Right lobe of liver (tissue), 6 donors: ENCODE measurements around the gene PTPN4. TPM values are rescaled to one million over a fixed set of nuclear protein-coding genes. Genes with fewer than 3 reads are reported as not detected.

Source experiments
- ATAC-seq, 4 donors: fragments of 200-7000 bp; cut with Tn5 transposase; one replicate each; pipeline ENCODE4 v1.9.1; 2020; ENCODE audit warnings: mild to moderate bottlenecking in 4 of 4, moderate library complexity in 4 of 4
- DNase-seq, 3 donors: peaks; one replicate each; pipeline ENCODE4 v3.0.0-alpha.2; 2020
- H3K27ac ChIP-seq, 3 donors: fragments of 200-600 bp; one replicate each; pipeline ENCODE4 v1.8.0; 2022
- H3K27me3 ChIP-seq, 2 donors: fragments of 200-600 bp; one replicate each; pipeline ENCODE4 v1.8.0; 2022
- H3K36me3 ChIP-seq, 4 donors: fragments of 200-600 bp; sonication (generic) in 1 of 4; one replicate each; pipeline versions ENCODE4 v1.5.1 to v1.8.0; 2017 to 2022; ENCODE audit warnings: control low read depth in 1 of 4
- H3K4me1 ChIP-seq, 4 donors: fragments of 200-600 bp; sonication (generic) in 1 of 4; one replicate each; pipeline versions ENCODE4 v1.5.1 to v1.8.0; 2017 to 2022; ENCODE audit warnings: control low read depth in 1 of 4
- H3K4me3 ChIP-seq, 3 donors: fragments of 200-600 bp; one replicate each; pipeline ENCODE4 v1.8.0; 2022
- H3K9me3 ChIP-seq, 4 donors: fragments of 200-600 bp; sonication (generic) in 1 of 4; one replicate each; pipeline versions ENCODE4 v1.5.1 to v1.8.0; 2017 to 2022; ENCODE audit warnings: control low read depth in 1 of 4
- POLR2A ChIP-seq: fragments of 450-650 bp; IDR thresholded peaks from one replicate; pipeline ENCODE4 v1.6.1; 2017; ENCODE audit warnings: antibody characterized with exemption, mild to moderate bottlenecking
- WGBS: methylation state at CpG from one replicate; pipeline ENCODE4 v1.1.6; 2018; ENCODE audit warnings: low coverage, low lambda C conversion rate; ENCODE audit not compliant: insufficient coverage; ENCODE audit errors: missing lambda C conversion rate; 5-methylcytosine and 5-hydroxymethylcytosine counted together
- intact Hi-C, 2 donors: fragments of 100-400 bp; cut with DNase I; formaldehyde crosslinking; loops; one replicate each; pipeline versions ENCODE4 v1.11.2 to v1.14.1; 2022
- total RNA-seq, 6 experiments: library from RNA; depleted of rRNA in 2 of 6; stranded (reverse); fragments of >200 nt in 2 of 6; fragmentation: NEBNext Ultra II Directional in 3 of 6; extraction: Animal tissue kit (Norgen Biotek cat#: 25700) in 3 of 6; gene quantifications; one replicate each; pipeline versions ENCODE4 v1.1.0 to v1.2.4, GENCODE V29; 2016 to 2023
- TF ChIP-seq, protein P1 (sequence below), 4 donors: fragments of 200-600 bp in 3 of 4; fragments of 450-650 bp in 1 of 4; IDR thresholded peaks; one replicate each; pipeline versions ENCODE4 v1.5.1 to v1.8.0; 2016 to 2022; ENCODE audit warnings: antibody characterized with exemption in 4 of 4, mild to moderate bottlenecking in 2 of 4
- donor health status: DM: no; HTN: yes; CAD: no.
- donor health status: DM: no; HTN: no; CAD: no.
- donor health status: DM: no; HTN: no; CAD: no.
- donor health status: DM: no; HTN: yes; CAD: no.
- donor health status: DM: no; HTN: yes; CAD: no.

PTPN4 gene
- total RNA-seq, 6 experiments from 2014 or later = 8.5 to 19.9 (median 14.8) TPM

DNA sequence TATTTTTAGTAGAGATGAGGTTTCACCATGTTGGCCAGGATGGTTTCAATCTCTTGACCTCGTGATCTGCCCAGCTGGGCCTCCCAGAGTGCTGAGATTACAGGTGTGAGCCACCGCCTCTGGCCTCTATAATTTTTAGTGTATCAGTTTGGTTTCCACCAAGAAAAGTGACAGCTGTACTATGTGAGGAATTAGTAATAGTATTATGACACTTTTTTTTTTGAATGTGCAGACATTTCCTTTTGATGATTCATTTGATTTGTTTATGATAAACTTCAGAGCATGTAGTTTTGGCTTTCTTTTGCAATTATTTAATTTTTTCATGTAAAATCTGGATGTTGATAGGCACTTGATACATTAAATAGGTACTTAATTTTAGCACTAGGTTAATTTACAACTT, 61.5 kb downstream of the PTPN4 start:
- TF ChIP-seq, protein P1, sequence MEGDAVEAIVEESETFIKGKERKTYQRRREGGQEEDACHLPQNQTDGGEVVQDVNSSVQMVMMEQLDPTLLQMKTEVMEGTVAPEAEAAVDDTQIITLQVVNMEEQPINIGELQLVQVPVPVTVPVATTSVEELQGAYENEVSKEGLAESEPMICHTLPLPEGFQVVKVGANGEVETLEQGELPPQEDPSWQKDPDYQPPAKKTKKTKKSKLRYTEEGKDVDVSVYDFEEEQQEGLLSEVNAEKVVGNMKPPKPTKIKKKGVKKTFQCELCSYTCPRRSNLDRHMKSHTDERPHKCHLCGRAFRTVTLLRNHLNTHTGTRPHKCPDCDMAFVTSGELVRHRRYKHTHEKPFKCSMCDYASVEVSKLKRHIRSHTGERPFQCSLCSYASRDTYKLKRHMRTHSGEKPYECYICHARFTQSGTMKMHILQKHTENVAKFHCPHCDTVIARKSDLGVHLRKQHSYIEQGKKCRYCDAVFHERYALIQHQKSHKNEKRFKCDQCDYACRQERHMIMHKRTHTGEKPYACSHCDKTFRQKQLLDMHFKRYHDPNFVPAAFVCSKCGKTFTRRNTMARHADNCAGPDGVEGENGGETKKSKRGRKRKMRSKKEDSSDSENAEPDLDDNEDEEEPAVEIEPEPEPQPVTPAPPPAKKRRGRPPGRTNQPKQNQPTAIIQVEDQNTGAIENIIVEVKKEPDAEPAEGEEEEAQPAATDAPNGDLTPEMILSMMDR (IDR thresholded peaks at IDR 0.05) = no peak
- TF ChIP-seq POLR2A = no peak
- Histone ChIP-seq H3K36me3 (no peaks in the 10 kb centered on the region), H3K9me3 (no peaks in the 10 kb centered on the region), H3K27ac (no peak overlapping the region), H3K4me3 (no peak overlapping the region), H3K4me1 (no peaks in the 10 kb centered on the region), H3K27me3 (no peaks in the 10 kb centered on the region)
- intact Hi-C loops = loop anchor here in 1 of 2 donors (10.0 kb wide), 1 partner anchor 66 kb away; the partner anchor contains the start of gene PTPN4
- DNase-seq = no peak
- WGBS = 78% methylated on average over 2 of the region's 2 CpGs
- ATAC-seq = no peak

DNA sequence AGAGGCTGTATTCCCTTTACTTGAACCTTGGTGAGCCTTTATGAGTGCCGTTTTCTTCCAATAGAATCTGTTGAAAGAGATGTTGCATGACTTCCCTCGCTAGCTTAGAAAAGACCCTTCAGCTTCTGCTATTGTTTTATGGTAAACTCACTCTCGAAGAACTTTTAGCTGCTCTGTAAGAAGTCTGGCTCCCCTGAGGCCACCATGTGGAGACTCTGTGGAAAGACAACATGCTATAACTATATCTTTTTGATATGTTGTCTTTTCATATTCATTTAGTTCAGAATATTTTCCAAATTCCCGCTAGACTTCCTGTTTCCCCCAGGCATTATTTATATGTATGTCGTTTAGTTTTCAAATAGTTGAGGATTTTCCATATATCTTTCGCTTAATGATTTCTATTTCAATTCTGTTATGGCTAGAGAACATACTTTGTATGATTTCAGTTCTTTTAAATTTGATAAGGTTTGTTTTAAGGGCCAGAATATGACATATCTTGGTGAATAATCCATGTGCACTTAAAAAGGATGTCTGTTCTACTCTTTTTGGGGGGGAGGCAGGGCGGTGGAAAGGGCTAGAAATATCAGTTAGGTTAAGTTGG, 64.1 kb downstream of the PTPN4 start:
- Histone ChIP-seq H3K27me3 (no peaks in the 10 kb centered on the region), H3K4me1 (no peaks in the 10 kb centered on the region), H3K36me3 (no peaks in the 10 kb centered on the region), H3K27ac (no peak overlapping the region), H3K4me3 (no peak overlapping the region), H3K9me3 (no peaks in the 10 kb centered on the region)
- 32% methylated on average over 7 of the region's 7 CpGs for WGBS
- peak; percentile 66 to 77 (median 72) for ATAC-seq
- TF ChIP-seq POLR2A = no peak
- TF ChIP-seq, protein P1 (IDR thresholded peaks at IDR 0.05) = peak; percentile 63 to 69 (median 66)
- no peak for DNase-seq
- intact Hi-C loops = loop anchor here in 1 of 2 donors (10.0 kb wide), 1 partner anchor 69 kb away; the partner anchor contains the start of gene PTPN4

DNA sequence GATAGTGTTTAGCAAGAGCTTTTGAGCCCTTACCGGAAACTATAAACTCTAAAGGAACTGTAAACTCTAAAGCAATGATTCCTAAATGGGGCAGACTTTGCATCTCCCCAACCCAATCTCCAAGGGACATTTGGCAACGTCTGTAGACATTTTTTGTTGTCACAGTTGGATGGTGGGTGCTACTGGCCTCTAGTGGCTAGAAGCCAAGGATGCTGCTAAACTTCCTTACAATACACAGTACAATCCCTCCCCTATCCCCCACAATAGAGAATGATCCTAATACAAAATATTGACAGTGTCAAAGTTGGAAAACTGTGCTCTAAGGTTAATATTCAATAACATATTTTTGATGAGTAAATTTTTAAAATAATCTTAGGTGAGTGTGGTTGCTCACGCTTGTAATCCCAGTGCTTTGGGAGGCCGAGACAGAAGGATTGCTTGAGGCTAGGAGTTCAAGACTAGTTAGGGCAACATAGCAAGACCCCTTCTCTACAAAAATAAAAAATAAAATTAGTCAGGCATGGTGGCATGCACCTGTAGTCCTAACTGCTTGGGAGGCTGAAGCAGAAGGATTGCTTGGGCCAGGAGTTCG, 66.7 kb downstream of the PTPN4 start:
- intact Hi-C loops = loop anchor here in 1 of 2 donors (10.0 kb wide), 1 partner anchor 72 kb away; the partner anchor contains the start of gene PTPN4
- Histone ChIP-seq H3K27ac (no peak overlapping the region), H3K9me3 (no peaks in the 10 kb centered on the region), H3K27me3 (no peaks in the 10 kb centered on the region), H3K4me1 (no peaks in the 10 kb centered on the region), H3K36me3 (no peaks in the 10 kb centered on the region), H3K4me3 (no peak overlapping the region)
- TF ChIP-seq, protein P1 (IDR thresholded peaks at IDR 0.05) = peak; percentile 17 to 54 (median 47)
- no peak for TF ChIP-seq POLR2A
- peak; percentile 55 to 78 (median 66) for ATAC-seq
- WGBS = 71% methylated on average over 5 of the region's 5 CpGs
- DNase-seq = no peak

DNA sequence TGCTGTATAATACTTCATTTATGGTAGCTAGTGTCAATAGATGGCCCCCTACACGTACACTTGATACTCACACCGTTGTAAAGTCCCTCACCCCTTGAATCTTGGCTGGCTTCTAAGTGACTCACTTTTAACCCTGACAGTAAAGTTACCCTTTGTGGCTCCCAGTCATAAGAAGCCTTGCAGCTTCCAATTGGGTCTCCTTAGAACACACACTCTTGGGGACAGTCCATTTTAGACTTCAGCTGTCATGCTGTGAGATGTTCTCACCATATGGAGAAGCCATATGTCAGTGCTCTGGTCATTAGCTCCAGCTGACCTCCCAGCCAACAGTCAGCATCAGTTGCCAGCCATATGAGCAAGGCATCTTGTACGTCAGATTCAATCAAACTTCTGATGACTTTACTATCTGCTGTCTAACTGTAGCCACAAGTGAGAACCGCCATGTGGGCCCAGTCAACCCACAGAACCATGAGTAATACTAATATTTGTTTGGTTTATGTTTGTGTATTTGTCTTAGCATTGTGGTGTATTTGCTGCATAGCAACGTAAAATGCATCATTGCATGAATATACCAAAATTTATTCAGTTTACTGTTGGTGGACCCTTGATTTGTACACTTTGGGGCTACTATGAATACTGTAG, 68.3 kb downstream of the PTPN4 start:
- Histone ChIP-seq H3K27ac (no peak overlapping the region), H3K4me1 (no peaks in the 10 kb centered on the region), H3K9me3 (no peaks in the 10 kb centered on the region), H3K36me3 (no peaks in the 10 kb centered on the region), H3K4me3 (no peak overlapping the region), H3K27me3 (no peaks in the 10 kb centered on the region)
- DNase-seq = no peak
- TF ChIP-seq POLR2A = no peak
- TF ChIP-seq, protein P1 (IDR thresholded peaks at IDR 0.05) = no peak
- WGBS = 79% methylated on average over 4 of the region's 5 CpGs
- intact Hi-C loops = loop anchor here in 1 of 2 donors (10.0 kb wide), 1 partner anchor 73 kb away; the partner anchor contains the start of gene PTPN4
- ATAC-seq = no peak
